H54 (cell line): ENCODE results near the gene CD33.

Experiments used
- DNase-seq: peaks from one replicate; pipeline ENCODE4 v3.0.0; 2011; ENCODE audit warnings: low spot score, mixed read lengths; ENCODE audit not compliant: insufficient read length
- FAIRE-seq: peaks from 3 replicates; lab custom pipeline; 2011; peaks lifted over from hg19 to GRCh38; lab: Jason Lieb, UNC
- POLR2A ChIP-seq: IDR thresholded peaks from 2 replicates; pipeline ENCODE4 v1.6.1; 2011; ENCODE audit warnings: low read depth, mild to moderate bottlenecking, low read length

Gene CD33

GRCh38 chr19:51227326-51227725, 2.4 kb downstream of the CD33 start:
- DNase-seq, result no peak
- TF ChIP-seq POLR2A, result no peak
- no peak for FAIRE-seq

- FAIRE-seq (no peak), DNase-seq (no peak)
- TF ChIP-seq POLR2A, result no peak
These were observed 3.1 kb downstream of the CD33 start for GRCh38 chr19:51227966-51228365.

GRCh38 chr19:51240866-51241265, 16.0 kb downstream of the CD33 start:
- FAIRE-seq, result no peak
- no peak for TF ChIP-seq POLR2A
- no peak for DNase-seq

- no peak for FAIRE-seq
- TF ChIP-seq POLR2A, result no peak
- no peak for DNase-seq
These were observed 18.2 kb downstream of the CD33 start for GRCh38 chr19:51242881-51243630.

GRCh38 chr19:51246164-51246552, 21.3 kb downstream of the CD33 start:
- no peak for FAIRE-seq
- TF ChIP-seq POLR2A, result no peak
- no peak for DNase-seq

- no peak for FAIRE-seq
- TF ChIP-seq POLR2A, result no peak
- no peak for DNase-seq
These were observed 23.2 kb downstream of the CD33 start for GRCh38 chr19:51247972-51248590.

- no peak for TF ChIP-seq POLR2A
- no peak for FAIRE-seq
- DNase-seq, result no peak
These were observed 26.0 kb downstream of the CD33 start, which contains the start of gene SIGLECL1 for GRCh38 chr19:51250786-51251467. Gene SIGLECL1, plus strand, starts transcription at chr19:51251080. Its CDS starts 12,993 bp downstream, at chr19:51264073.

- FAIRE-seq, result no peak
These were observed 26.6 kb downstream of the CD33 start for GRCh38 chr19:51251468-51251820.

GRCh38 chr19:51252306-51253079, 27.6 kb downstream of the CD33 start:
- no peak for DNase-seq
- TF ChIP-seq POLR2A, result no peak

More at GRCh38 chr19:51251468-51251820, 26.6 kb downstream of the CD33 start:
- TF ChIP-seq POLR2A, result no peak
- DNase-seq, result no peak

GRCh38 chr19:51253088-51253806, 28.4 kb downstream of the CD33 start:
- FAIRE-seq (no peak), DNase-seq (no peak)
- TF ChIP-seq POLR2A, result no peak

More at GRCh38 chr19:51252306-51253079, 27.6 kb downstream of the CD33 start:
- no peak for FAIRE-seq

GRCh38 chr19:51256155-51256625, 31.3 kb downstream of the CD33 start:
- FAIRE-seq (no peak), DNase-seq (no peak)
- TF ChIP-seq POLR2A, result no peak

- no peak for TF ChIP-seq POLR2A
- no peak for DNase-seq
- FAIRE-seq, result no peak
These were observed 32.6 kb downstream of the CD33 start for GRCh38 chr19:51257471-51257870.
